OCI-LY1 (cell line): ENCODE measurements around the gene NOG.

ENCODE experiments used
- EZH2 ChIP-seq: fragments of 200-600 bp; sonication (generic), shearing (Covaris generic); IDR thresholded peaks from 2 replicates; pipeline ENCODE4 v1.8.0; 2017; ENCODE audit warnings: borderline replicate concordance, mixed run types, mild to moderate bottlenecking, antibody characterized with exemption, low read length, moderate library complexity, mixed read lengths
- TF ChIP-seq, protein P1 (sequence below): fragments of 200-600 bp; sonication (generic), shearing (Covaris generic); IDR thresholded peaks from 2 replicates; pipeline ENCODE4 v1.5.1; 2017; ENCODE audit warnings: mild to moderate bottlenecking, antibody characterized with exemption, low read length, moderate library complexity, mixed read lengths

DNA sequence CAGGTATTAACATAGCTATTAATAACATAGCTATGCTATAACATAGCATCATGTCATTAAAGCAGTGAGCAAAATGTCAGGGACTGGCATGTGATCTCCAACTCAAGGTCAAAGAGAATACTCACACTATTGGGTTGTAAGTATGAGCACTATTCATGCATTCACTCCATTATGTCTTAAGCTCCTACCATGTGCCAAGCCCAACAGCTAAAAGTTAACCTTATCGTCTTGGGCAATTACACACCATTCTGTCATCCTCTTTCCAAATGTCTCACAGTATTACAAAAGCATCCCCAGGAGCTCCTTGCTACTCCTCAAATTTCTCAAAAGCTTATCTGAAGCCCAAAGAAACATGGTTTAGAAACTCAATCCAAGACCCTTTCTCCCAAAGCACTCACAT lies 22.0 kb upstream of the NOG start:
- TF ChIP-seq EZH2 = no peak
- TF ChIP-seq, protein P1, sequence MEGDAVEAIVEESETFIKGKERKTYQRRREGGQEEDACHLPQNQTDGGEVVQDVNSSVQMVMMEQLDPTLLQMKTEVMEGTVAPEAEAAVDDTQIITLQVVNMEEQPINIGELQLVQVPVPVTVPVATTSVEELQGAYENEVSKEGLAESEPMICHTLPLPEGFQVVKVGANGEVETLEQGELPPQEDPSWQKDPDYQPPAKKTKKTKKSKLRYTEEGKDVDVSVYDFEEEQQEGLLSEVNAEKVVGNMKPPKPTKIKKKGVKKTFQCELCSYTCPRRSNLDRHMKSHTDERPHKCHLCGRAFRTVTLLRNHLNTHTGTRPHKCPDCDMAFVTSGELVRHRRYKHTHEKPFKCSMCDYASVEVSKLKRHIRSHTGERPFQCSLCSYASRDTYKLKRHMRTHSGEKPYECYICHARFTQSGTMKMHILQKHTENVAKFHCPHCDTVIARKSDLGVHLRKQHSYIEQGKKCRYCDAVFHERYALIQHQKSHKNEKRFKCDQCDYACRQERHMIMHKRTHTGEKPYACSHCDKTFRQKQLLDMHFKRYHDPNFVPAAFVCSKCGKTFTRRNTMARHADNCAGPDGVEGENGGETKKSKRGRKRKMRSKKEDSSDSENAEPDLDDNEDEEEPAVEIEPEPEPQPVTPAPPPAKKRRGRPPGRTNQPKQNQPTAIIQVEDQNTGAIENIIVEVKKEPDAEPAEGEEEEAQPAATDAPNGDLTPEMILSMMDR = no peak
